DND-41 (cell line): ENCODE data around the gene FGFR2.

ENCODE experiments used
- ATAC-seq: fragments of 200-7000 bp; cut with Tn5 transposase; 3 replicates; pipeline ENCODE4 v1.9.1; 2021; ENCODE audit warnings: low read depth; ENCODE audit not compliant: insufficient read depth
- DNase-seq: peaks from one replicate; pipeline ENCODE4 v3.0.0-alpha.2; 2020
- H2AFZ ChIP-seq: 2 replicates; pipeline ENCODE4 v1.6.0; 2012; ENCODE audit warnings: low read depth, low read length
- H3K27ac ChIP-seq: 2 replicates; pipeline ENCODE4 v1.5.1; 2012; ENCODE audit warnings: low read length, inconsistent platforms
- H3K27me3 ChIP-seq: fragments of 200-600 bp; sonication (generic); 2 replicates; pipeline ENCODE4 v1.6.0; 2012; ENCODE audit warnings: low read length, mild to moderate bottlenecking, inconsistent platforms; ENCODE audit not compliant: insufficient read depth, poor library complexity
- H3K36me3 ChIP-seq: 2 replicates; pipeline ENCODE4 v1.5.1; 2012; ENCODE audit warnings: low read length, inconsistent platforms; ENCODE audit not compliant: insufficient read depth
- H3K4me1 ChIP-seq: 2 replicates; pipeline ENCODE4 v1.5.1; 2012; ENCODE audit warnings: mild to moderate bottlenecking, low read length; ENCODE audit not compliant: insufficient read depth
- H3K4me2 ChIP-seq: 2 replicates; pipeline ENCODE4 v1.6.0; 2012; ENCODE audit warnings: mild to moderate bottlenecking, moderate library complexity, low read length, inconsistent platforms; ENCODE audit not compliant: insufficient read depth
- H3K4me3 ChIP-seq, 2 experiments: fragments of 200-600 bp in 1 of 2; shearing (Covaris generic) in 1 of 2; 2 replicates each; pipeline ENCODE4 v1.5.1; 2012 to 2016; ENCODE audit warnings: inconsistent platforms in 2 of 2, low read length in 2 of 2, mild to moderate bottlenecking in 2 of 2, low read depth in 1 of 2, moderate library complexity in 1 of 2
- H3K79me2 ChIP-seq: 2 replicates; pipeline ENCODE4 v1.6.0; 2012; ENCODE audit warnings: low read length, inconsistent platforms; ENCODE audit not compliant: insufficient read depth
- H3K9ac ChIP-seq: 2 replicates; pipeline ENCODE4 v1.6.0; 2012; ENCODE audit warnings: low read depth, mild to moderate bottlenecking, inconsistent platforms, low read length, moderate library complexity
- H3K9me3 ChIP-seq: 2 replicates; pipeline ENCODE4 v1.5.1; 2012; ENCODE audit warnings: low read length, moderate library complexity, mild to moderate bottlenecking, inconsistent platforms; ENCODE audit not compliant: insufficient read depth, severe bottlenecking
- H4K20me1 ChIP-seq: 2 replicates; pipeline ENCODE4 v1.6.0; 2012; ENCODE audit warnings: low read length; ENCODE audit not compliant: insufficient read depth
- EZH2 ChIP-seq: IDR thresholded peaks from 3 replicates; pipeline ENCODE4 v1.6.1; 2012; ENCODE audit warnings: borderline replicate concordance, low read depth, mild to moderate bottlenecking, moderate library complexity, low read length, inconsistent platforms; ENCODE audit not compliant: severe bottlenecking
- TF ChIP-seq, protein P1 (sequence below): IDR thresholded peaks from 2 replicates; pipeline ENCODE4 v1.5.1; 2012; ENCODE audit warnings: borderline replicate concordance, low read length, moderate library complexity, mild to moderate bottlenecking; ENCODE audit not compliant: poor library complexity, severe bottlenecking; ENCODE audit errors: extremely low read depth

The FGFR2 gene

DNA sequence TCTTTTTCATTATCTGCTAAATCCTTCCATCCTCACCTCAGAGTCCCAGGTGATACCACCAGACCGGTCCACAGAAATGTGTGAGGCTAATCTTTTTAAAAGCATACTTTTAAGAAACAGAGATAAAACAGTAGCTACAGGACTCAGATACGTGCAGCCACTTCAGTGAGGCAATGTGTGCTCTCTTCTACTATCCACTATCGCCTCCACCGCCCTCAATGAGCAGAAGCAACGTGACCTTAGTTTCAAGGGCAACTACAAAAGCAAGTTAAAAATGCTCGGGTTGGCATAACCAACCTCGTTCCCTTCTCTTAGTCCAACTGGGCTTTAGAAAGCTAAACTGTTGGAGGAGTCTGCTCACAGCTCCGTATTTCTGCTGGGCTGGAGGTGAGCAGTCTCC is 4.2 kb downstream of the FGFR2 start:
- Histone ChIP-seq H4K20me1 (no peaks in the 10 kb centered on the region), H3K27ac (no peak overlapping the region), H3K4me3 (no peak overlapping the region), H3K36me3 (no peaks in the 10 kb centered on the region), H3K79me2 (no peaks in the 10 kb centered on the region), H2AFZ (no peak overlapping the region), H3K4me1 (no peaks in the 10 kb centered on the region), H3K9ac (no peak overlapping the region), H3K4me2 (no peak overlapping the region), H3K9me3 (no peaks in the 10 kb centered on the region), H3K27me3 (no peaks in the 10 kb centered on the region)
- ATAC-seq (no peak), DNase-seq (no peak)
- TF ChIP-seq, protein P1, sequence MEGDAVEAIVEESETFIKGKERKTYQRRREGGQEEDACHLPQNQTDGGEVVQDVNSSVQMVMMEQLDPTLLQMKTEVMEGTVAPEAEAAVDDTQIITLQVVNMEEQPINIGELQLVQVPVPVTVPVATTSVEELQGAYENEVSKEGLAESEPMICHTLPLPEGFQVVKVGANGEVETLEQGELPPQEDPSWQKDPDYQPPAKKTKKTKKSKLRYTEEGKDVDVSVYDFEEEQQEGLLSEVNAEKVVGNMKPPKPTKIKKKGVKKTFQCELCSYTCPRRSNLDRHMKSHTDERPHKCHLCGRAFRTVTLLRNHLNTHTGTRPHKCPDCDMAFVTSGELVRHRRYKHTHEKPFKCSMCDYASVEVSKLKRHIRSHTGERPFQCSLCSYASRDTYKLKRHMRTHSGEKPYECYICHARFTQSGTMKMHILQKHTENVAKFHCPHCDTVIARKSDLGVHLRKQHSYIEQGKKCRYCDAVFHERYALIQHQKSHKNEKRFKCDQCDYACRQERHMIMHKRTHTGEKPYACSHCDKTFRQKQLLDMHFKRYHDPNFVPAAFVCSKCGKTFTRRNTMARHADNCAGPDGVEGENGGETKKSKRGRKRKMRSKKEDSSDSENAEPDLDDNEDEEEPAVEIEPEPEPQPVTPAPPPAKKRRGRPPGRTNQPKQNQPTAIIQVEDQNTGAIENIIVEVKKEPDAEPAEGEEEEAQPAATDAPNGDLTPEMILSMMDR, result no peak
- no peak for TF ChIP-seq EZH2

- Histone ChIP-seq H3K27me3 (no peaks in the 10 kb centered on the region), H2AFZ (no peak overlapping the region), H3K36me3 (no peaks in the 10 kb centered on the region), H4K20me1 (no peaks in the 10 kb centered on the region), H3K9ac (no peak overlapping the region), H3K4me2 (no peak overlapping the region), H3K9me3 (no peaks in the 10 kb centered on the region), H3K4me3 (no peak overlapping the region), H3K27ac (no peak overlapping the region), H3K4me1 (no peaks in the 10 kb centered on the region), H3K79me2 (no peaks in the 10 kb centered on the region)
- TF ChIP-seq, protein P1, result no peak
- no peak for TF ChIP-seq EZH2
- ATAC-seq (no peak), DNase-seq (no peak)
Measured at GRCh38 chr10:121593281-121594075, 4.8 kb downstream of the FGFR2 start.

DNA sequence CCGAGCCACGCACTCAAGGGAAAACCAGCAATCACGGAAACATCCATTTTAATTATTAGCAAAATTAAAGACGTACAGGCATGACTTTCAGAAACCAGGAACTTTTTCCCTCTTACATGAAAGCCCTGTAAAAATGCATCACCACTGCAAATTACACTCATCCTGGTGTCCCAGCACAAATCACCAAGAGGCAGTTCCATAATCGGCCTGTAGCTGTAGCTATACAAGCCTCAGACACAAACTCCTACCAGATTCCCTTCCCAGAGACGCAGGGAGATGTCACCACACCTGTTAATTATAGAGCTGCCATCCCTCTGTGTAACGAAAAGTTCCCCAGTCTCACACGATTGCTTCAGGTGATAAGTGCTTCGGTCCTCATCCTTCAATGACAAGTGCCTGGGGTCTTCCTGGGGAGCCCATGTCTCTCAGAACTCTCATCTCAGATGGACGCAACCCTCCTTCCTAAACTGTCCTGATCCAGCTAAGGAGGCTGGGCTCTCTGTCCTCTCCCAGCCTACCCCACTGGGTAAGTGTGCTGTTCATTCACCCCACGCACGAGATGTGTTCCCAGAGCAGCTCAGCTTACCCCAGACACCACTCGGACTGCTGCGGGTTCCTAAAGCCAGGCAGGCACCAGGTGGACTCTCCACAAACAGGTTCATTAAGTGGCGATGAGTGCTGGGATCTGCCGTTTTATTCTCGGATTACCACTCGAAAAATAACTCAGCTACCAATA is 5.9 kb downstream of the FGFR2 start:
- no peak for ATAC-seq

More for the DNA sequence above, 5.9 kb downstream of the FGFR2 start:
- Histone ChIP-seq H4K20me1 (no peaks in the 10 kb centered on the region), H3K79me2 (no peaks in the 10 kb centered on the region), H3K4me2 (no peak overlapping the region), H3K27me3 (no peaks in the 10 kb centered on the region), H3K4me3 (no peak overlapping the region), H3K9ac (no peak overlapping the region), H3K9me3 (no peaks in the 10 kb centered on the region), H2AFZ (no peak overlapping the region), H3K36me3 (no peaks in the 10 kb centered on the region), H3K4me1 (no peaks in the 10 kb centered on the region), H3K27ac (no peak overlapping the region)
- DNase-seq, result no peak
- TF ChIP-seq, protein P1, result no peak
- no peak for TF ChIP-seq EZH2
